HepG2 (cell line): Measurements from ENCODE around the gene RAI14. TPM values are rescaled to one million over a fixed set of nuclear protein-coding genes. Genes with fewer than 3 reads are reported as not detected.

ENCODE experiments used
- ATAC-seq: fragments of 200-7000 bp; cut with Tn5 transposase; 3 replicates; pipeline ENCODE4 v1.9.1; 2020; ENCODE audit warnings: mild to moderate bottlenecking, moderate library complexity
- BruUV-seq: library from RNA; stranded (reverse); fragments of 400-500 nt; replicated peaks from 2 replicates; lab custom pipeline; 2021; lab: Mats Ljungman, UMichigan
- CTCF ChIA-PET: fragments of 300-600 bp; formaldehyde crosslinking; extraction: SDS; loops from one replicate; lab custom pipeline; 2021; ENCODE audit warnings: low total read pairs, inconsistent platforms, low intra/inter-chr PET ratio; lab: Yijun Ruan, JAX
- POLR2A ChIA-PET: fragments of 350-600 bp; sonication (Branson Sonifier 250); formaldehyde crosslinking; loops from one replicate; lab custom pipeline; 2020; ENCODE audit warnings: antibody characterized with exemption, inconsistent platforms; lab: Yijun Ruan, JAX
- DNase-seq: peaks from one replicate; pipeline ENCODE4 v3.0.0-alpha.2; 2015; ENCODE audit warnings: low spot score
- FAIRE-seq: peaks from 3 replicates; lab custom pipeline; 2011; peaks lifted over from hg19 to GRCh38; lab: Jason Lieb, UNC
- H2AFZ ChIP-seq: one replicate; pipeline ENCODE4 v1.6.1; 2011; ENCODE audit warnings: low read length, inconsistent platforms
- H3K27ac ChIP-seq: fragments of 300-600 bp; 3 replicates; pipeline ENCODE4 v1.8.0; 2011; ENCODE audit warnings: mixed run types, mild to moderate bottlenecking, mixed read lengths, low read length, inconsistent platforms; ENCODE audit not compliant: insufficient read depth; ENCODE audit errors: extremely low read length
- H3K27me3 ChIP-seq, 2 experiments: fragments of 200-600 bp in 1 of 2; 2 replicates in 1 of 2; 3 replicates in 1 of 2; pipeline versions ENCODE4 v1.6.0 to v1.8.0; 2011; ENCODE audit warnings: low read length in 2 of 2, mild to moderate bottlenecking in 2 of 2, moderate library complexity in 2 of 2, inconsistent platforms in 1 of 2; ENCODE audit not compliant: insufficient read depth in 2 of 2, control insufficient read depth in 1 of 2
- H3K36me3 ChIP-seq, 2 experiments: fragments of 200-600 bp in 1 of 2; replicated peaks in 1 of 2; 2 replicates in 1 of 2; 3 replicates in 1 of 2; pipeline versions ENCODE4 v1.5.1 to v1.8.0; 2011; ENCODE audit warnings: low read length in 2 of 2, inconsistent platforms in 1 of 2; ENCODE audit not compliant: insufficient read depth in 2 of 2, control insufficient read depth in 1 of 2
- H3K4me1 ChIP-seq: 2 replicates; pipeline ENCODE4 v1.5.1; 2012; ENCODE audit warnings: low read length, inconsistent platforms; ENCODE audit not compliant: insufficient read depth
- H3K4me2 ChIP-seq: 2 replicates; pipeline ENCODE4 v1.6.0; 2011; ENCODE audit warnings: low read depth, low read length, inconsistent platforms
- H3K4me3 ChIP-seq, 3 experiments: fragments of 200-600 bp in 1 of 3; sonication (generic), shearing (Covaris generic) in 1 of 3; replicated peaks in 1 of 3; 2 replicates each; pipeline ENCODE4 v1.5.1; 2011 to 2016; ENCODE audit warnings: low read length in 3 of 3, inconsistent platforms in 2 of 3, low read depth in 2 of 3, mild to moderate bottlenecking in 2 of 3, control low read depth in 1 of 3, mixed read lengths in 1 of 3; ENCODE audit not compliant: insufficient read depth in 1 of 3
- H3K79me2 ChIP-seq: one replicate; pipeline ENCODE4 v1.6.1; 2011; ENCODE audit warnings: low read length, inconsistent platforms; ENCODE audit not compliant: insufficient read depth
- H3K9ac ChIP-seq: 2 replicates; pipeline ENCODE4 v1.6.0; 2011; ENCODE audit warnings: mild to moderate bottlenecking, low read depth, low read length, inconsistent platforms; ENCODE audit not compliant: insufficient read depth
- H3K9me3 ChIP-seq: 2 replicates; pipeline ENCODE4 v1.5.1; 2012; ENCODE audit warnings: mild to moderate bottlenecking, low read length
- H4K20me1 ChIP-seq: 2 replicates; pipeline ENCODE4 v1.6.0; 2011; ENCODE audit warnings: inconsistent platforms, mild to moderate bottlenecking, low read length, moderate library complexity; ENCODE audit not compliant: insufficient read depth
- GABPB1 ChIP-seq: IDR thresholded peaks from 2 replicates; pipeline ENCODE4 v1.6.1; 2016; ENCODE audit warnings: mild to moderate bottlenecking, missing genetic modification reagents, moderate library complexity, missing compliant biosample characterization
- KDM5B ChIP-seq: sonication (generic); formaldehyde crosslinking; IDR thresholded peaks from 2 replicates; pipeline ENCODE4 v1.4.0; 2020; ENCODE audit warnings: missing genetic modification reagents, mild to moderate bottlenecking, borderline replicate concordance
- TFDP2 ChIP-seq: sonication (generic); formaldehyde crosslinking; IDR thresholded peaks from 2 replicates; pipeline ENCODE4 v1.4.0; 2020; ENCODE audit warnings: missing genetic modification reagents
- ZNF414 ChIP-seq: sonication (generic); formaldehyde crosslinking; IDR thresholded peaks from 2 replicates; pipeline ENCODE4 v1.5.0; 2020; ENCODE audit warnings: missing genetic modification reagents
- ZNF512 ChIP-seq: sonication (generic); formaldehyde crosslinking; IDR thresholded peaks from 2 replicates; pipeline ENCODE4 v1.4.0; 2020; ENCODE audit warnings: mild to moderate bottlenecking, missing genetic modification reagents
- ZNF574 ChIP-seq: sonication (generic); formaldehyde crosslinking; IDR thresholded peaks from 2 replicates; pipeline ENCODE4 v1.4.0; 2020; ENCODE audit warnings: missing genetic modification reagents
- WGBS: methylation state at CpG from one replicate; pipeline ENCODE4 v1.1.6; 2017; ENCODE audit warnings: low lambda C conversion rate; 5-methylcytosine and 5-hydroxymethylcytosine counted together
- in situ Hi-C: cut with HindIII; loops from 2 replicates; pipeline ENCODE4 v1.10.0; 2017; ENCODE audit warnings: low pct_unique_long_range_greater_than_20kb; ENCODE audit not compliant: extremely low pct_ligation_motif_present
- intact Hi-C: fragments of 100-400 bp; cut with micrococcal nuclease; formaldehyde crosslinking; loops from one replicate; pipeline ENCODE4 v1.10.0; 2022; ENCODE audit not compliant: unreplicated experiment
- polyA plus RNA-seq, 8 experiments: library from polyadenylated mRNA; depleted of rRNA in 3 of 8; stranded (reverse) in 7 of 8; unstranded in 1 of 8; fragments of >200 nt; fragmentation: Illumina TruSeq in 4 of 8; extraction: Trizol in 4 of 8; gene quantifications; 2 replicates each; pipeline versions ENCODE4 v1.2.1 to v1.2.3, GENCODE V29; 2011 to 2016; ENCODE audit warnings: low read depth in 4 of 8, missing spikeins in 1 of 8, mixed read lengths in 1 of 8; ENCODE audit not compliant: insufficient read depth in 1 of 8
- total RNA-seq, 5 experiments: library from RNA; depleted of rRNA; stranded (reverse); fragments of >200 nt; fragmentation: Illumina TruSeq; extraction: Trizol; gene quantifications; 2 replicates each; pipeline ENCODE4 v1.2.3, GENCODE V29; 2016; ENCODE audit warnings: low read depth in 1 of 5

The RAI14 gene
- total and polyA plus RNA-seq, 2 of the 13 experiments (the other 11 are each of a cell fraction or from before 2014, with no cell fraction given) = 12.6 to 18.2 TPM

GRCh38 chr5:34622098-34622400, 34.1 kb upstream of the RAI14 start (continued):
- TF ChIP-seq ZNF512 (CRISPR knock-in tag) = no peak
- no peak for TF ChIP-seq TFDP2 (CRISPR knock-in tag)
- TF ChIP-seq ZNF414 (CRISPR knock-in tag) = no peak

GRCh38 chr5:34624691-34625090, 31.4 kb upstream of the RAI14 start:
- TF ChIP-seq GABPB1 (CRISPR knock-in tag) (no peak), KDM5B (CRISPR knock-in tag) (no peak), ZNF574 (CRISPR knock-in tag) (no peak)
- intact Hi-C loops (no loop called here), in situ Hi-C loops (no loop called here)
- no peak for FAIRE-seq
- Histone ChIP-seq H3K27me3 (no peaks in the 10 kb centered on the region; a peak in 2 of 5 replicates), H2AFZ (no peak overlapping the region), H3K36me3 (no peaks in the 10 kb centered on the region), H4K20me1 (no peaks in the 10 kb centered on the region), H3K27ac (no peak overlapping the region), H3K79me2 (no peaks in the 10 kb centered on the region), H3K9ac (no peak overlapping the region), H3K4me2 (no peak overlapping the region), H3K9me3 (no peaks in the 10 kb centered on the region), H3K4me3 (no peak overlapping the region), H3K4me1 (no peaks in the 10 kb centered on the region)
- no TSS peak for BruUV-seq
- ChIA-PET POLR2A (no interaction called here), CTCF (no interaction called here)
- no peak for ATAC-seq
- DNase-seq = no peak
- WGBS = 20% methylated on average over 3 of the region's 3 CpGs
